Measurements from ENCODE around the gene NRXN3.

NRXN3 gene

DNA sequence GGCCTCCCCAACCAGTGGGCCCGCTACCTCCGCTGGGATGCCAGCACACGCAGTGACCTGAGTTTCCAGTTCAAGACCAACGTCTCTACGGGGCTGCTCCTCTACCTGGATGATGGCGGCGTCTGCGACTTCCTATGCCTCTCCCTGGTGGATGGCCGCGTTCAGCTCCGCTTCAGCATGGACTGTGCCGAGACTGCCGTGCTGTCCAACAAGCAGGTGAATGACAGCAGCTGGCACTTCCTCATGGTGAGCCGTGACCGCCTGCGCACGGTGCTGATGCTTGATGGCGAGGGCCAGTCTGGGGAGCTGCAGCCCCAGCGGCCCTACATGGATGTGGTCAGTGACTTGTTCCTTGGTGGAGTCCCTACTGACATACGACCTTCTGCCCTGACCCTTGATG lies 73.0 kb downstream of the NRXN3 start:
- DNase-seq (ENCODE audit: low read depth): no peak

DNA sequence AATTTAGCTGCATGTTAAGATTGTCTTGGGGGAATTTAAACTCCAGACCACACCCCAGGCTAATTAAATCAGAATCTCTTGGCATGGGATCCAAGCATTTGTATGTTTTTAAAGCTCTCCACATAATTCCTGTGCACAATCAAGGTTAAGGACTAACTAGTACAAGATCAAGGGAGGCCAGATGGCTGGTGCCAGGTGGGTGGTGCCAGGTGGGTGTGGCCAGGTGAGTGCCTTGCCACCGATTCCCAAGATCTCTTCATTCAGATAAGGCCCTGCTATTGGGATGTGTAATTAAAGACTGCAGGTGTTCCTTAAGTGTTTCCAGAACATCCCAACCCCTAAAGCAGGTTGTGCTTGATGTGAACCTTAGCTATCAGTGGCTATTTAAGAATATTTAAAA lies 75.1 kb downstream of the NRXN3 start:
- DNase-seq (ENCODE audit: low read depth): no peak

DNA sequence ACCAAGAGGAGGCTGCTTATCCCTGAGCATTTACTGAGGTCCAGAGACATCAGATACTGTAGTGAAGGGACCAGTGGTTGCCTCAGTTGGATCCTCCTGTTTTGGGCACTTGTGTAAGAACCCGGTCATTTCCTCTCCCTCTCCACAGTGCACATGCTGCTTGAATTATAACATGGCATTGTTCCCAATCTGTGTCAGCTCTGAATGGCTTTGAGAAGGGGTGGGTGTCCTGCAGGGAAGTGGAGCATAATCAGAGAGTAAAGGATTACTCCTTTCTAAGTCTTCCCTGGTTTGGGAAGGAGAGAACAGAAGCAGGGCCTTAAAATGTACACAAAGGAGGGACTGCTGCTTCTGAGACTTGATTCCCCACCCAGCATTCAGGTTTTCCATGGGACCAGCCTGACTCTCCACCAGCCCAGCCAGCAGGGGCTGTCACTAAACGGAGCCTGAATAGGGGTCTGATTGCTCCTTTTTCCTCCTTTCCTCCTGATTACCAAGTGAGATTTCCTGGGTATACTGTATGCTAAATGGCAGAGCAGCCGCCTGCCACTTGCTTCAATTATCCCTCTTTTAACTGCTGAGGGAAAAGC lies 78.4 kb downstream of the NRXN3 start:
- no peak for DNase-seq (ENCODE audit: low read depth)

DNA sequence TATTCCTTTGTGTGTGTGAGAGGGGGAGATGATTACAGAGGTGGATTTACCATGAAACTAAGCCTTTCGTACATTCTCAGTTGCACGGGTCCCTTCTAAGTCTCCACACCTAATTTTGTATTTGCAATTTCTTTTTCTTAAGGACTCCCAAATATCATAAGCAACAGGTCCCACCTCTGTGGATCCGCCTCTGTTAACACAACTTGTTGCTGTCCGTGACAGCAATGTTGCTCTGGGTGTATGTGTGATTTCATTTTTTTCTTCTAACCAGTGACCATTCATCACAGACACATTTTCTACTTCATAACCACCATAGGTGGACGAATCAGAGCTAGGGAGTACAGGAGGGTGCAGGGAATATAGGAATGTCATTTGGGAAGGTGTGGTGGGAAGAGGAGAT lies 81.1 kb downstream of the NRXN3 start:
- DNase-seq (ENCODE audit: low read depth): no peak

DNA sequence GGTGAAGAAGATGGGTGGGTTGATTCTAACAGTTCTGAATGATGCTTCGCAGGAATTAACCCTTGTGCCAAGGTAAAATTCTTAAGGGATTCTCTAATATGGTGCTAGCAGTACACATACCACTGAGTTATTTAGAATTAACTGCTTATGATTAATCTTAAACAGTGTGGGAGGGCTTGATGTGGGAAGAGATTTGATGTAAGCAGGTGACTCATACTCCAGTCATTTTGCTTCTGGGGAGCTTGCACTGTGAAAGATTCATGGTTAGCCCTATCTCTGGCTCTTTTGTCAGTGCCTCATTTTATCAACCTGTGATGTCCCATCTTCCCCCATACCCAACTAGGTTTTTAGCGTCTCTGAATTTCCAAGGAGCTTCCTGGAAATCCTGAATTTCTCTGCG lies 83.8 kb downstream of the NRXN3 start:
- DNase-seq (ENCODE audit: low read depth): no peak

DNA sequence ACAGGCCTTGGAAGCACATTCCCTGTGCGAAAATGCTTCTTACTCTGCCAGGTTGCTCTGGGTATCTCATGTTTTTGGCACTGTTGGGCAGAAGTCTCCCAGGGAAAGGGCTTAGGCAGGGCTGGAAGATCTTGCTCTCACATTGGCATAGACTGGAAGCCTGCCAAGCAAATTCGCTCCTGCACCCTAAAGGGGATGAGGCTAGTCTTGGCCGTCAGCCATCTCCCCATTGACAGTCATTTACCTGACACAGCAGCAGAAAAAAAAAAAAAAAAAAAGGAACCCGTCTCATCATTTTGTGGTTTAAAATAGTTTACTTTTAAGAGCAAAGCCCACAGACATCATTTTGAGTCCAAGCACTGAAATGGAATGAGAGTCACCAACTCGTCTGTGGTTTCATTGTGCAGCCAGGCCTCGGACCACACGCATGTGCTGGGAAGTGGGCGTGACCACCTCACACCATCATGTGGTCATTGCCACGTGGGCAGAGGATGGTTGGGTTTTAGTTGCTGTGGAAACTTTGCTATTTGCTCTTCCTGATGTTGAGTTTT lies 84.8 kb downstream of the NRXN3 start:
- DNase-seq (ENCODE audit: low read depth): no peak

DNA sequence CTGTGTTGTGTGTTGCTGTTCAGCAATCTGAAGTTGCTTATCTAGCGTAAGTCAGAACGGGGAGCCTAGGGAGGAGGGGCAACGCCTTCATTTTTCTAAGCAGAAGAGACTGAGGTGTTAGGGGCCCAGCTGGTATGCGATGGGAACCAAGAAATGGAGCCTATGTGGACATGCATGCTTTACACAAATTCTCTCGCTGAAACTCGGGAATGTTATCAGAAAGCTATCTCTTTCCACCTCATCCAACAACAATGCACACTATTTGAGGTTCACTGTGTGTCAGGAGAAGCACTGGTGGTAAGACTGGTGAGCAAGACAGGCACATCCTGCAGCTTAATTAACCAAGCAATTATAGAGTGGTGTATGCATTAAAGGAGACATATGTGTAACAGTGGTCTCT lies 89.7 kb downstream of the NRXN3 start:
- DNase-seq (ENCODE audit: low read depth): no peak

DNA sequence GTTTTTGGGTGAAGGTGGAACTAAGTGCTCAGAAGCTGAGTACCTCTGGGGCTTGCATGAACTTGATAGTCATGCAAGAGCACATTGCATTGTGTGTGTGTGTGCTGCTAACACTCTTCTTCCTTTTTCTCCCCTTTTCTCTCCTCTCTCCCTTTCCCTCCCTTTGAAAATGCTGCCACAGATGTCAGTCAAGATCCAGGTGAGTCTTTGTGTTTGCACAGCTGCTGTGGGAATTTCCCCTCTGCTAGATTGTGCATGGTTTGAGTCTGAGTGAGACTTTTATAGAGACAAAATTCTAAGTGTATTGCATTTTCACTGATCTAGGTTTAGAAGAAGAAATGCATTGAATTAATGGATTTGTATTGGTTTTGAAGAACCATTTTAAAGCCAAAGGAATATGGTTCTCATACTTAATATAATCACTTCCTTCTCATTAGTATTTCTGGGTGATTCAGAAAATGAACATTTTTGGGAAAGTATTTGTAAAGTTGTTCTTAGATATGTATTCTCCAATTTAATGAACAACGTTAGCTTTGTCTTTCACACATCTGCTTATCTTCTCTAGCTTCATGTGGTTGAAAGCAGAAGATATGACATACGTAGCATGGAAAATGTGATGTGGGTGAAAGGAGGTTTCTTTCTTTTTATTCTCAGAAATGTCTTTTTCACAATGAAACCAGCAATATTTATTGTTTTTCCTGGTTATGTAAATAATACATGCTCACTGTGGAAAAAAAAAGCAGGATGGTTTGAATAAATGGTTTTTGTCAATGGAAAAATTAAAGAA lies 108.5 kb downstream of the NRXN3 start:
- no peak for DNase-seq (ENCODE audit: low read depth)

DNA sequence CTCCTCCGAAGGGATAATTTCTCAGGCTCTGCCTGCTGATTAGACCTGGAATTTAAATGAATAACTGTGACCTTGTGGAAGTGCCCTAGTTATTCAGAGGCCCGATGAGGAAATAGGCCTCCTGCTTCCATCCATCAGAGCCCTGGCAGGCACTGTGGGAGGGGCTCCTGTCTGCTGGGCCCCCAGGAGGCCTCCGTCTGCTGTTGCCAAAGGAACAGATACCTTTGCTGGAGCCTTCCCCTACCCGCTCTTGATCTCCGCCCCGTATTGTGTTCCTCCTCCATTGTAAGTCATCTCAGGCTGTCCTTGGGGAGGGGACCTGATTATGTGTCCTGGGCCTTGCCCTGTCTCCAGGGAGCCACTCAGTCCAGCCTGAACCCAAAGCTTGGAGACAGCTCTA lies 112.3 kb downstream of the NRXN3 start:
- DNase-seq (ENCODE audit: low read depth): no peak

DNA sequence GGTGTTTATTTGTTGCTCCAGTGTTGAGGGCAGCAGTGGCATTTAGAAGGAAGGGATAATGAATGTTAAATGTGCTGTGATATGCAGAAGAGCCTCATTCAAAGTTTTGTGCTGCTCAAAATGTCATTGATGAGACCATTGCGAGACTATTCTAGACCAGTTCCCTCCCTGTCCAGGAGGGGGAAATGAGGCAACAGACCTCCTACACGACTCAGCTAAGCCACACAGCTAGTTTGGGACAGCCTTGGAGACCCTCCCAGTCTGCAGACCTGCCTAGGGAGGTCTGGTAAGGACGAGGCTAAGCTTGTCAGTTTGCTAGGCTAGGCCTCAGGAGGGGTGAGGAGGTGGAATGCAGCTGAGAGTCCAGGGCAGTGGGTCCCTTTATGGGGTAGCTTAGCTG lies 116.0 kb downstream of the NRXN3 start:
- no peak for DNase-seq (ENCODE audit: low read depth)

DNA sequence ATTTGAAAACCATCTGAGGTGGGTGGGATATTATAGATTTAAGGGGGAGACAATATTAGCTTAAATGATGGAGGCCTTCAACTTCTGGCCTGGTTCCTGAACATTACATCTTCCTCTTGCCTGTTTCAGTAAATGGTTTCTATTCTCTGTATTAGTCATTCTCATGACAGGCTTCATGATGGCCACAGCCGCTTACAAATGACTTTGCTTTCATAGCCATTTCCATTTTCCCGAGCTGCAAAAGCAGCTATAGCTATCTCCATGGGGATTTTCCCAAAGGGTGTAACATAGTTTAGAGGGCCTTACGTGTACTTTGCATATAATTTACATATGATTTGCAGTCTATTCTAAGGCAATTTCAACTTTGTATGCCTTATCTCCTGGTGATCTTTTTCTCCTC lies 121.8 kb downstream of the NRXN3 start:
- no peak for DNase-seq (ENCODE audit: low read depth)

DNA sequence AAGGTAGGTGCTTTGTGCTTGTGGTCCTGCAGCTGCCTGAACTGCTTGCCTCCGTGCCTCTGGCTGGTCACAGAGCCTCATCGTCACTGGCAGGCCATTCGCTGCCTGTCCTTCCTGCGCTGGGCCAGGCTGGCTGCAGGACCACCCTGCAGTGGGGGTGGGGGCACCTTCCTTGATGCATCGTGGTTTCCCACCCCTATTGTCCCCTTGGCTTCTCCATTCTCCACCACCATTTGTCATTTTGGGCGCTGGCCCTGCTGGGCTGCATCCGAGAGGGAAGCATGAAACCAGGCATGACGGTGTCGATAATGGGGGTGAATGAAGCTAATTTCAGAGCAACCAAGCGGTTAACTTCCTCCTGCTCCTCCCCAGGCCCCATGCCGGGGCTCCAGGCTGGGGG lies 127.7 kb downstream of the NRXN3 start:
- no peak for DNase-seq (ENCODE audit: low read depth)

DNA sequence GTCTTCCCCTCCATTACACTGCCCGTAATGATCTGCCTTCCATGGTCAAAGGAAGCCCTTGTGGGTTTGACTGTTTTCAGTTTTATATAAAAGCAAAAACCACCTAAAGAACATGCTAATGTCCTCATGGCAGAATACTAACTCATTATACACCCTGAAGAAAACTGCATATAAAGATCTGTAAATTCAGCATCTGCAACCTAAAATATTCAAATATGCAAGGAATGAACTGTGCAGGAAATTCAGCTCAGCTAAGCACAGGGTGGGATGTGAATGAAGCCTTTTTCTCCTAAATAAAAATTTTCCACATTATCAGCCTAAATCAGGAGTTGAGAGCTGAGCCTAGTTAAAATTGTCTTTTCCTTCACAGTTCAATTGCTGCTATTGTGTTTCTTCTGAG lies 128.1 kb downstream of the NRXN3 start:
- DNase-seq (ENCODE audit: low read depth): no peak

DNA sequence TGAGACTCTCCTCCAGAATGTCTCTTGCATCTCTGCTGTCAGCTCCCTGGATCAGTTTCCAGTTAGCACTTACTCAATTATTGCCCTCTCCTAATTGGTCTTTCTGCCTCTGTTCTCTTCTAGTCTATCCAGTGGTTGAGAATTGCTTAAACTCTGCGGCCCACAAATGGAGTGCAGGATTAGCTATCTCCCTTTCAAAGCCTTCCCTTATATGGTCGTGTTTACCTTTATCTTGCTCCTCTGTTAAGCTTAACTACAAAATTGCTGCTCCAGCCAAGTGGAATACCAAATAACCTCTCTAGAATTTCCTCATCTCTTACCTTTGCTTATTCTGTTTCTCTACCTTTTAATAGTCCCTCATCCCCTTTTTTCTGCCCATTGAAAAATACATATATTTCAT lies 132.7 kb downstream of the NRXN3 start:
- DNase-seq (ENCODE audit: low read depth): no peak

DNA sequence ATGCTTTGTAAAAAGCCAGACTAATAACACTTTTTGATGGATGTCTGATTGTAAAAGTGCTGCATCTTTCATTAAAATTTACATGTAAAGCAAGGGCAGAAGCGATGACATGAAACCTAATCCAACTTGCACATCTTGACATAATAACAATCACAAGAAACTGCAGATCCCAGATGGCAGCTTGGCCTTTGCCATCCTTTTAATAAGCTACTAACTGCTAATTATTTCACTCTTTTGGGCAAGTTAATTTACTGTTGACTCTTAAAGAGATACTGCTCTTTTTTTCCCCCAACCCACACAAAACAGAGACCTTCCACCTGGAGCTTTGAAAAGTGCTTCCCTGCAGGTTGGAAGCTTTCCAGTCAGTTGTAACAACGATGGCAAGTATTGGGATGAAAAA lies 137.5 kb downstream of the NRXN3 start:
- DNase-seq (ENCODE audit: low read depth): no peak

DNA sequence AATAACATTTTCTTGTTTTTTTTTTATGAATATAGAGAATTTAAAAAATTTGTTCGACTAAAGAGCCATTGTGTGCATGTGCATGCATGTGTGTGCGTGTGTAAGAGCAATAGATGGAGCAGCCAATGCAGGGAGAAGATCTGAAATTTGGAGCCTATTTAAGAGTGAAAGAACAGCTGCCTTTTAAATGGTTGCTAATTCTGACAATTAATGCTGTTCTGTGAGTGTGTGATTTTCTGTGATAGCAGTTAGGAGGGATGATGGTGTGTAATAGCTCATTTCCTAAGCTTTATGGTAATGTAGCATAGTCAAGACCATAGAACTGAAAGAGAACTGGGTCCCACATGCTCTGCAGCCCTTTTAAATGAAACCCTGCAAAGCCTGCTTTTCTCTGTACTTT lies 137.9 kb downstream of the NRXN3 start:
- DNase-seq (ENCODE audit: low read depth): no peak

DNA sequence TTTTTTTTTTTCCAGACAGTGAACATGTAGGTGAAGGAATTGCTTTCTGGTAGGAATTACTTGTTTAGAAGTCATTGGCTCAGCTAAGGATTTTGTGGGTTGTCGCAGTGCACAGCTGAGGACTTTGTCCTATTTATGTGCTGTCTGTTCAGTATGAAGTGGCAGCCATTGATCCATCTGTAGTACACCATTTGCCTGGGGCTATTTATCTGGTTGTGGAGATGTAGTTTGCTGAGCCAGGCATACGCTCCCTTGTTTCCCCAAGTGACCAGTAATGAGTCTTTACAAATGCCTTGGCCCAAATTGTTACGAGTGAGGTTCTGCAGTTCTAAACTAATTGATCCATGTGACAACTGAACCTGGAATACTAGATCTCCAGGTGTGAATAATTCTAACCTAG lies 140.1 kb downstream of the NRXN3 start:
- DNase-seq (ENCODE audit: low read depth): no peak

DNA sequence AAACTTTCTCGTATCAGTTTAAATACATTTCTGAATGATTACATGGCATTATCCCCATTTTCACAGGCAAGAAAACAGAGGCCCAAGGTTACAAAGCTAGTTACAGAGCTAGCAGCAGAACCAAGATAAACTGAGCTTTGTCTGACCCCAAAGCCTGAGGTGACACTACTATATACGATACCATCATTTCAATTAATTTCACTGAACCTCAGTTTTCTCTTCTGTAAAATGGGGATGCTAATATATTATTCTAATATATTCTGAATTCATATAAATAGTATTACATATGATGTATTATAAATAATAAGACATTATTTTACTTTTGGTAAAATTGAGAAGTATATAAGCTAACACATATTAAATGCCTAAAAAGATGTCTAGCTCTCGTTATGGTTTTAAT lies 143.3 kb downstream of the NRXN3 start:
- DNase-seq (ENCODE audit: low read depth): no peak

DNA sequence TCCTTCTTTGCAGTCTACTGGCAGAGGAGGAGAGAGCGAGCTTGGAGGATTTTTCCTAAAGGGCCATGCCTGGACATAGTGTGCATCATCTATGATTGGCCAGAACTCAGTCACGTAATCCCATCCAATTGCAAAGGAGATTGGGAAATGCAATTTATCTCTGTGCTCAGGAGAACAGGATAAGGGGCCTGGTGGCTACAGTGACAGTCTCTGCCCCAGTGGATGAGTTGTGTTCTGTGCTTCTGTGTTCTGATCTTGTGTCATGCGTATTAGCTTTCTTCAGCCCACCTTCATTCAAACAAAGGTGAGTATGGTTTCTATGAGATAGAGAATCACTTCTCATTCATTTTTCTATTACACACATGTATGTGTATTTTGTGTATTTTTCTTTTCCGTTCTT lies 144.3 kb downstream of the NRXN3 start:
- DNase-seq (ENCODE audit: low read depth): no peak

DNA sequence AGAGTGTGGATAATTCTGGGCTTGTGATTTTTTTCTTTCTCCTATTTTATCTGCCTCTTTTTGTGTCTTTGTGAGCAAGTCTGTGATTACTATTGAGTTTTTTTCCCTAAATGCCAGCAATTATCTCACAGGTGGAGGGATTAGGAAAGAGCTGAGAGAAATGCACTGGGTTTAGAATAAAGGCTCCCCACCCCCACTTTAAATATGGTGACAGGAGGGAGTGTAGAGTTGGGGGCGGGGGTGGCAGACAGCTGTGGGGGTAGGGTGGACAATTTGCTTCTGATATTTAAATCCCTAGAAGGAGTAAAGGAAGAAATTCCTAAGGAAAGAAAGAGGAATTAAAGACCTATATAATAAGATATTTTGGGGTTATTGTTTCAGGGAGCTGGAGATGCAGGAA lies 145.9 kb downstream of the NRXN3 start:
- no peak for DNase-seq (ENCODE audit: low read depth)

DNA sequence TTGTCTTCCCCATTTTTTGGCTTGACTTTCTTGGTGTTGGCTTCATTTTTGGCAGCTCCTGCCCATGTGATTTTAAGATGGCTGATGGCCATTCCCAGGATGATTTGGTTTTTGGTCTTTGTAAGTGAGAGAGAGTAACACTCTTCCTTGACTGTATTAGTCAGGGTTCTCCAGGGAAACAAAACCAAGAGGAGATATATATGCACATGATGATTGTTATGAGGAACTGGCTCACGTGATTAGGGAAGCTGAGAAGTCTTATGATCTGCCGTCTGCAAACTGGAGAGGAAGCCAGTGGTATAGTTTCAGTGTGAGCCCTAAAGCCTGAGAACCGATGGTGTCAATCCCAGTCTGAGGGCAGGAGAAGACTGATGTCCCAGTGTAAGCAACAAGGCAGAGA lies 146.6 kb downstream of the NRXN3 start:
- DNase-seq (ENCODE audit: low read depth): no peak

DNA sequence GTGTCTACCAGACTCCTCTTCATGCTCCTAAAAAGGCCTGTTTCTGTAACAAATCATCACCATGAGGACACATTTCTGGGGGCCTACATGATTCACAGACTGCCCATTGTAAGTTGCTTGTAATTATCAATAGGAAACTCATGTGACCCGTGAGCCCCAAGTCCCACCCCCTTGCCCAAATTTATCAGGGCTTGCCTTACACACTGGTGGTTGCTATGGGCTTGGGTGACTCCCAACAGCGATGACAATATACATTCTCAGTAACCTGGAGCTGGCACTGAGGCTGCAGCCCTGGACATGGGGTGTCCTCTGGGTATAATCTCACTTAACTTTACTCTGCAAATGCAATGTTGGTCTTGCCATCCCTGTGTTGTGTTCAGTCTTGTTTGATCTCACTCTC lies 149.2 kb downstream of the NRXN3 start:
- no peak for DNase-seq (ENCODE audit: low read depth)

DNA sequence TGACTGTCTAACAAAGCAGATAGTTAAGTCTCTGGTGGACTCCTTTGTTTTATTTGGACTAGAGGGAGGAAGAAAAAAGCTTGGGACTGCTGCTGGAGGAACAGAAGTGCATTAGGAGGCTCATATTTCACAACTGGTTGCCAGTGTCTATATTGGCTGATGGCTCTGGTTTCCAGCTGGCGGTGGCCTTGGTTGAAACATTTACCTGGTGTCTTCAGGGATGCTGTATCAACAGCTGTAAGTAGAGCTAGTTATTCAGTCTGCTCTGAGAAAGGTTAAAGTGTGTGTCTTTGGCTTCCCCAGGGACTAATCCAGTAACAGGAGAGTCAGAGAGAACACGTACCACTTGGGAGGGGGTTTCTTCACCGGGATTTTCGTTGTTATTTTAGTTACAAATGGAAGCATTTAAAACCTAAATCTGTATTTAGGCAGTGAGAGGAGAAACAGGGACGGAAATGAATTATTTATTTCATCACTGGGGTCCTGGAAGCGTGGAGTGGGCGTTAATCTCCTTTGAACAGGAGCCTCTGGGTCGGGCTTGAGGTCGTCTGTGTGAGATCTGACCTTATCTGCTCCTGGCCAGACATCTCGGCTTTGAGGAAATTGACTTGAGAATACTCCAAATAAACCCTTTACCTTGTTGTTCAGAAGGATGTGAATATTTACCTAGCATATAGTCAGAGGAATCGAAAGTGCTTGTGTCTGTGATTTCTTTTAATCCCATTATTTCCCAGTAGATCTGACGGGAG lies 149.9 kb downstream of the NRXN3 start:
- no peak for DNase-seq (ENCODE audit: low read depth)

Measured in activated gamma-delta T cell treated with anti-CD3 and anti-CD28 coated beads, Interleukin-2, amount 50 U/mL, for 16 hours (primary cell).